ENCODE results near the gene OPN4.

Gene OPN4

GRCh38 chr10:86699991-86700840 is 45.9 kb downstream of the OPN4 start:
- DNase-seq (ENCODE audit: low spot score): no peak

- DNase-seq (ENCODE audit: low spot score): no peak
Observed at GRCh38 chr10:86700851-86701617, 46.7 kb downstream of the OPN4 start.

GRCh38 chr10:86703176-86703575 is 48.8 kb downstream of the OPN4 start:
- DNase-seq (ENCODE audit: low spot score): no peak

- no peak for DNase-seq (ENCODE audit: low spot score)
Observed at GRCh38 chr10:86705139-86705538, 50.8 kb downstream of the OPN4 start.

- DNase-seq (ENCODE audit: low spot score): no peak
Observed at GRCh38 chr10:86705905-86706304, 51.6 kb downstream of the OPN4 start.

GRCh38 chr10:86706401-86706841 is 52.1 kb downstream of the OPN4 start:
- peak; percentile 43 for DNase-seq (ENCODE audit: low spot score)

GRCh38 chr10:86706977-86707376 is 52.6 kb downstream of the OPN4 start:
- DNase-seq (ENCODE audit: low spot score): no peak

GRCh38 chr10:86707505-86707904 is 53.2 kb downstream of the OPN4 start:
- DNase-seq (ENCODE audit: low spot score): peak; percentile 42

GRCh38 chr10:86708068-86708782 is 53.9 kb downstream of the OPN4 start:
- peak; percentile 47 for DNase-seq (ENCODE audit: low spot score)

- no peak for DNase-seq (ENCODE audit: low spot score)
Observed at GRCh38 chr10:86708783-86709380, 54.5 kb downstream of the OPN4 start.

GRCh38 chr10:86709396-86710185 is 55.2 kb downstream of the OPN4 start:
- DNase-seq (ENCODE audit: low spot score): peak; percentile 49

- peak; percentile 91 for DNase-seq (ENCODE audit: low spot score)
Observed at GRCh38 chr10:86710987-86711512, 56.7 kb downstream of the OPN4 start.

- DNase-seq (ENCODE audit: low spot score): peak; percentile 69
Observed at GRCh38 chr10:86711513-86712316, 57.4 kb downstream of the OPN4 start.

GRCh38 chr10:86712317-86712707 is 58.0 kb downstream of the OPN4 start:
- DNase-seq (ENCODE audit: low spot score): no peak

GRCh38 chr10:86715156-86715795 is 60.9 kb downstream of the OPN4 start:
- no peak for DNase-seq (ENCODE audit: low spot score)

GRCh38 chr10:86715836-86716235 is 61.5 kb downstream of the OPN4 start:
- no peak for DNase-seq (ENCODE audit: low spot score)

Data from ecto neural progenitor cell (in vitro differentiated cells).